BE2C (cell line): ENCODE measurements around the gene DUS2.

Experiments used
- DNase-seq: peaks from one replicate; pipeline ENCODE4 v3.0.0-alpha.2; 2020
- H3K27me3 ChIP-seq: fragments of 250-450 bp; sonication (Bioruptor Pico); 2 replicates; pipeline ENCODE4 v1.5.1; 2020; ENCODE audit warnings: mild to moderate bottlenecking
- H3K36me3 ChIP-seq: fragments of 250-450 bp; sonication (Bioruptor Pico); 2 replicates; pipeline ENCODE4 v1.5.1; 2020; ENCODE audit warnings: mild to moderate bottlenecking
- H3K4me1 ChIP-seq: fragments of 250-450 bp; sonication (Bioruptor Pico); 2 replicates; pipeline ENCODE4 v1.5.1; 2020
- H3K4me3 ChIP-seq: 2 replicates; pipeline ENCODE4 v1.5.1; 2011; ENCODE audit warnings: low read depth, low read length
- H3K9me3 ChIP-seq: fragments of 250-450 bp; sonication (Bioruptor Pico); 2 replicates; pipeline ENCODE4 v1.5.1; 2020
- CTCF ChIP-seq: IDR thresholded peaks from 2 replicates; pipeline ENCODE4 v1.5.1; 2012; ENCODE audit warnings: mild to moderate bottlenecking, low read depth, low read length

DUS2 gene

GRCh38 chr16:68072038-68072695 is 49.1 kb downstream of the DUS2 start:
- DNase-seq, result no peak
- TF ChIP-seq CTCF, result no peak
- H3K4me1 ChIP-seq, result no peaks in the 10 kb centered on the region
- H3K9me3 ChIP-seq, result no peaks in the 10 kb centered on the region
- H3K4me3 ChIP-seq, result no peak overlapping the region
- H3K36me3 ChIP-seq, result peaks cover 27% of the 10 kb centered on the region
- no peaks in the 10 kb centered on the region for H3K27me3 ChIP-seq

GRCh38 chr16:68073902-68074760 is 51.0 kb downstream of the DUS2 start:
- Histone ChIP-seq H3K36me3 (peaks cover 33% of the 10 kb centered on the region), H3K4me3 (no peak overlapping the region), H3K9me3 (no peaks in the 10 kb centered on the region), H3K4me1 (no peaks in the 10 kb centered on the region), H3K27me3 (no peaks in the 10 kb centered on the region)
- DNase-seq, result no peak
- no peak for TF ChIP-seq CTCF

DNA sequence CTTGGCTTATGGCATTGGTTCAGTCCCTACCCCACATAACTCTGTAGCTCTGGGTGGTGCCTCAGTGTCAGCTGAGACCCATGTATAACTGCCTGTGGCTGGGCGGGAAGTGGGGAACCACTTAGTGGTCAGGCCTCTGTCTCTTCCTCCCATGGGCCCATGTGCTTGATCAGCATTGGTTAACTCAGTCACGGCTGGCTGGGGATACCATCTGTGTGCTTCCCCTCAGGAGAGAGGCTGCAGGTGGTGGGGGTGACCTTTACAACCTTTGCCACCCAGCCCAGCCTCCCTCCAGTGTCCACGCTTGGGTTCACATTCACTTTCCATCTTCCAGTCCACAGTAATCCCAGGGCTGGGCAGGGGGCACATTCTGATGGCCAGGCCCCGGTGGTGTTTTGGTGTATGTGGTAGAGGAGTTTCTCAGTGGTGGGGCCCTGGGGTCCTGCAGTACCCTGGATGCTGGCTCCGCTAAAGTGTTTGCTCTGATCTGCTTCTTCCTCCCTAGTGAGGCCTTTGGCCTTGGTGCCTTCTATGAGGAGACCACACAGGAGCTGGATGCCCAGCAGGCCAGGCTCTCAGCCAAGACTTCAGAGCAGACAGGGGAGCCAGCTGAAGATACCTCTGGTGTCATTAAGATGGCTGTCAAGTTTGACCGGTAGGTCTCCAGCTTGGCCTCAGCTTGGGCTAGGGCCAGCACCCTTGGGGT is 51.9 kb downstream of the DUS2 start:
- H3K4me3 ChIP-seq, result no peak overlapping the region
- H3K4me1 ChIP-seq, result no peaks in the 10 kb centered on the region
- TF ChIP-seq CTCF, result no peak
- H3K27me3 ChIP-seq, result no peaks in the 10 kb centered on the region
- H3K36me3 ChIP-seq, result peaks cover 30% of the 10 kb centered on the region
- DNase-seq, result no peak
- no peaks in the 10 kb centered on the region for H3K9me3 ChIP-seq

GRCh38 chr16:68075980-68076379 is 52.9 kb downstream of the DUS2 start:
- Histone ChIP-seq H3K9me3 (no peaks in the 10 kb centered on the region), H3K27me3 (no peaks in the 10 kb centered on the region), H3K4me1 (no peaks in the 10 kb centered on the region), H3K4me3 (no peak overlapping the region), H3K36me3 (peaks cover 28% of the 10 kb centered on the region)
- DNase-seq, result no peak
- TF ChIP-seq CTCF, result no peak

DNA sequence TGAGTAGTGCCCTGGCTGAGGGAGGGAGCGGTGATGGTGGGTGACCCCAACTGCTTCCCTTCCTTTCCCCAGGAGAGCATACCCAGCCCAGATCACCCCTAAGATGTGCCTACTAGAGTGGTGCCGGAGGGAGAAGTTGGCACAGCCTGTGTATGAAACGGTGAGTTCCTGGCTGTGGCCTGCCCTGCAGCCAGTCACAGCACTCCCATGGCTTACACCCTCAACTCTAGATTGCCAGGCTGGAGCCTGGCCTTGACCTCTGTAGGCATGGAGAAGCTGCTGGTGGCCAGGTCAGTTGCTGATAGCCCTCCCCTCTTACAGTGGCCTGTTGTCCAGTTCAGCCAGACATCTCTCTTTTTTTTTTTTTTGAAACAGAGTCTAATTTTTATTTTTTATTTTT is 53.5 kb downstream of the DUS2 start:
- H3K36me3 ChIP-seq, result peaks cover 25% of the 10 kb centered on the region
- TF ChIP-seq CTCF, result no peak

More for the DNA sequence above, 53.5 kb downstream of the DUS2 start:
- H3K9me3 ChIP-seq, result no peaks in the 10 kb centered on the region
- H3K4me3 ChIP-seq, result no peak overlapping the region
- DNase-seq, result no peak
- no peaks in the 10 kb centered on the region for H3K27me3 ChIP-seq
- no peaks in the 10 kb centered on the region for H3K4me1 ChIP-seq
